GM19328 (cell line): ENCODE results near the gene PARM1.

Experiments used
- ATAC-seq: cut with Tn5 transposase; IDR thresholded peaks from one replicate; pipeline ENCODE4 v1.9.1; 2021; ENCODE audit warnings: mild to moderate bottlenecking, moderate library complexity; ENCODE audit not compliant: unreplicated experiment

Gene PARM1

GRCh38 chr4:75028196-75028854 lies 95.4 kb downstream of the PARM1 start:
- no peak for ATAC-seq

GRCh38 chr4:75030028-75030427 lies 97.1 kb downstream of the PARM1 start:
- ATAC-seq: no peak

- ATAC-seq: no peak
Measured at GRCh38 chr4:75030649-75031235, 97.8 kb downstream of the PARM1 start.

GRCh38 chr4:75031775-75032174 lies 98.9 kb downstream of the PARM1 start:
- ATAC-seq: no peak

GRCh38 chr4:75034523-75034922 lies 101.6 kb downstream of the PARM1 start:
- no peak for ATAC-seq

- no peak for ATAC-seq
Measured at GRCh38 chr4:75035321-75035720, 102.4 kb downstream of the PARM1 start.

- no peak for ATAC-seq
Measured at GRCh38 chr4:75036046-75036830, 103.3 kb downstream of the PARM1 start.

- no peak for ATAC-seq
Measured at GRCh38 chr4:75037252-75037651, 104.3 kb downstream of the PARM1 start.

- no peak for ATAC-seq
Measured at GRCh38 chr4:75038376-75038775, 105.5 kb downstream of the PARM1 start.

GRCh38 chr4:75040703-75041102 lies 107.8 kb downstream of the PARM1 start:
- no peak for ATAC-seq

- no peak for ATAC-seq
Measured at GRCh38 chr4:75042601-75043208, 109.8 kb downstream of the PARM1 start.

- no peak for ATAC-seq
Measured at GRCh38 chr4:75046226-75046625, 113.3 kb downstream of the PARM1 start.

- ATAC-seq: no peak
Measured at GRCh38 chr4:75046641-75047040, 113.7 kb downstream of the PARM1 start.

- ATAC-seq: no peak
Measured at GRCh38 chr4:75048208-75048879, 115.4 kb downstream of the PARM1 start.

GRCh38 chr4:75051431-75051830 lies 118.5 kb downstream of the PARM1 start:
- ATAC-seq: no peak

GRCh38 chr4:75053352-75053751 lies 120.4 kb downstream of the PARM1 start:
- ATAC-seq: no peak

- ATAC-seq: no peak
Measured at GRCh38 chr4:75054078-75054477, 121.2 kb downstream of the PARM1 start.

GRCh38 chr4:75056277-75056676 lies 123.4 kb downstream of the PARM1 start:
- ATAC-seq: no peak

- no peak for ATAC-seq
Measured at GRCh38 chr4:75057369-75057768, 124.5 kb downstream of the PARM1 start.

- no peak for ATAC-seq
Measured at GRCh38 chr4:75058486-75058885, 125.6 kb downstream of the PARM1 start.

GRCh38 chr4:75063433-75063832 lies 130.5 kb downstream of the PARM1 start:
- no peak for ATAC-seq
